GM21526 (cell line): ENCODE data around the gene ZNF10.
A peak's percentile ranks its signal among the peaks of the same experiment; 100 is the strongest.

Experiments
- ATAC-seq: cut with Tn5 transposase; IDR thresholded peaks from one replicate; pipeline ENCODE4 v1.9.1; 2021; ENCODE audit warnings: moderate library complexity; ENCODE audit not compliant: unreplicated experiment, low FRiP score

ZNF10 gene

GRCh38 chr12:133130038-133130807, at the start of gene ZNF10, which contains the start of gene ZNF891:
TSS of gene ZNF10 (plus strand) at chr12:133130627. CDS start at chr12:133144493, 13,866 bp downstream.
TSS of gene ZNF891 (minus strand) at chr12:133130274. CDS start at chr12:133121918, 8,356 bp downstream.
- peak; percentile 94 for ATAC-seq

- no peak for ATAC-seq
Measured at GRCh38 chr12:133081159-133081780, 49.2 kb upstream of the ZNF10 start.

DNA sequence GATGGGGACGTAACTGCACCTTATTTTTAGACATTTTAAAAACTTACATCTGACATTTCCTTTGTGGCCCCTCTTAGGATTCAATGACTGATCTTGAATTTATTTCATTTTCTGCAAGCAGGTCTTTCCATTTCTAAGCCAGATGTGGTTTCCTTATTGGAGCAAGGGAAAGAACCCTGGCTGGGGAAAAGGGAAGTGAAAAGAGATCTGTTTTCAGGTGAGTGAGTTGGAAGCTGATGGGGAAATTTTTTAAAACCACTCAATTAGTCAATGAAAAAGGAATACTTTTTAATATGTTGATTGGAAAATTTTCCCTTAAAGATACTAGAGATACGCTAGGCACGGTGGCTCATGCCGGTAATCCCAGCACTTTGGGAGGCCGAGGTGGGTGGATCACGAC, 47.1 kb upstream of the ZNF10 start:
- no peak for ATAC-seq

GRCh38 chr12:133105620-133106019, 24.8 kb upstream of the ZNF10 start:
- no peak for ATAC-seq

DNA sequence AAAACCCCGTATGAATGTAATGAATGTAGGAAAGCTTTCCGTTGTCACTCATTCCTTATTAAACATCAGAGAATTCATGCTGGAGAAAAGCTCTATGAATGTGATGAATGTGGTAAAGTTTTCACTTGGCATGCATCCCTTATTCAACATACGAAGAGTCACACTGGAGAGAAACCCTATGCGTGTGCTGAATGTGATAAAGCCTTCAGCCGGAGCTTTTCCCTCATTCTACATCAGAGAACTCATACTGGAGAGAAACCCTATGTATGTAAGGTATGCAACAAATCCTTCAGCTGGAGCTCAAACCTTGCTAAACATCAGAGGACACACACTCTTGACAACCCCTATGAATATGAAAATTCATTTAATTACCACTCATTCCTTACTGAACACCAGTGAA, 24.2 kb upstream of the ZNF10 start:
- no peak for ATAC-seq

DNA sequence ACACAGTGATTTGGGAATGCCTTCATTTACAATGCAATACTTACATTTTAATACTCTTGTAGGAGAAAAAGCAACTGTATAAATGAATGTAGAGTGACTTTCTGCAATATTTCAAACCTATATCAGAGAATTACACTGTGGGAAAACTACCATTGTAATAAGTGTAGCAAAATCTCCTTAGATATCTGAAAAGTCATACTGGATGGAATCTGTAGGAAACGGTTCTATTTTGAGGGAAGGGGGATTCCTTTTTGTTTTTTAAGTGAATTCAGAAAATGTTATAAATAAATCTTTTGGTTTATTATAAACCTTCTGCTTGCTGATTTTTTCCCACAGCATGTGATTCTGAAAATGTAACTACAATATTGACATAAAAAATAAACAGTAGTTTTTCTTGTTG, 23.3 kb upstream of the ZNF10 start:
- no peak for ATAC-seq

GRCh38 chr12:133108150-133108549, 22.3 kb upstream of the ZNF10 start:
- no peak for ATAC-seq

DNA sequence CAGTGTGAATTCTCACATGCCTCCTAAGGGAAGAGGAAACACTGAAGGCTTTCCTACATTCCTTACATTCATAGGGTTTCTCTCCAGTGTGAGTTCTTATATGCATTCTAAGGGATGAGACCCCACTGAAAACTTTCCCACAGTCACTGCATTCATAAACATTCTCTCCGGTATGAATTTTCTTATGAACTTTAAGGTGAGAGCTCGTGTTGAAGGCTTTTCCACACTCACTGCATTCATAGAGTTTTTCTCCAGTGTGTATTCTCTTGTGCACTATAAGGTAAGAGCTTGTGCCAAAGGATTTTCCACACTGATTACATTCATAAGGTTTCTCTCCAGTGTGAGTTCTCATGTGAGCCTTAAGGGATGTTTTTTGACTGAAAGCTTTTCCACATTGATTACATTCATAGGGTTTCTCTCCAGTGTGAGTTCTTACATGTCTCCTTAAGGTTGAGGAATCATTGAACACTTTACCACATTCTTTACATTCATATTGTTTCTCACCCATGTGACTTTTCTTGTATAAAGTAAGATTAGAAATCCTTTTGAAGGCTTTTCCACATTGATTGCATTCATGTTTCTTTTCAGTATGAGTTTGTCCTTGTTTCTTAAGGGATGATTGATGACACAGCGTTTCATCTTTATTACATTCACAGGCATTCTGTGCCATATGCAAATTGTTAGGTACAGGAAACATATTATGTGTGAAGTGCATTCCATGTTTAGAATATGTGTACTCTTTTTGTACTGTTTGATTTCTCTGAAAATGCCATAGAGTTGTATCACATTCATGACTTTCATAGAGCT, 9.8 kb upstream of the ZNF10 start:
- ATAC-seq, result no peak

DNA sequence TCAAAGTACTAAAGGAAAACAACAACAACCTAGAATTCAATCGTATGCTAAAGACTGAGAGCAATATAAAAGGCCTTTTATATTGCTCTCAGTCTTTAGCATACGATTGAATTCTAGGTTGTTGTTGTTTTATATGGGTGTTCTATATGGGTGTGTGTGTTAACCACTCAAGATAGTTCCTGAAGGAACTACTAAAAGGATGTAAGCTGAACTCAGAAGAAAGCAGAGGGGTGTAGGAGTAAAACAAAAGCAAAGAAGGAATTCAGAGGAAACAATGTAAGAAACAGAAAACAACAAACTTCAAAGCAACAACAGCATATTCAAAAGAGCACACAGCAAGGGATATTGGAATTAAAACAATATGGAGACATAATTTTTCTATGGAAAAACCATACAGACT, 5.8 kb upstream of the ZNF10 start:
- ATAC-seq, result no peak

GRCh38 chr12:133129368-133130037, 924 bp upstream of the ZNF10 start:
- no peak for ATAC-seq

- peak; percentile 3 for ATAC-seq
Measured at GRCh38 chr12:133130808-133131128, 341 bp downstream of the ZNF10 start.

DNA sequence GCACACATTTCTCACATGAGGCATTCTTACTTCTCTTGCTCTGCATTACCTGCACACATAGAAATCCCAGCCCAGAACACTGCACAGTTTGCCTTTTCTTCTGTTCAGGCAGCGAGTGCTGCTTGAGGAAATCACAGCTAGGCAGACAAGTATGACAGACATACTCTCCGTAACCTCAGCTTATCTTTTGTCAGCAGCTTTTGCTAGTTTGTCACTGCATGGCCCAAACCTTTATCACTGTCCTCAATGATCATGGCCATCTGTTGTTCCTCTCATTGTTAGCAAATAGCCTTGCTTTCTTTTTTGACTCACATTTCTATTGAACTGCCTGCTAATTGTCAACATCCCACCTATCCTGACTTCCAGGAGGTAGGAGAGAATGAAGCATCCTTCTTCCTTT, 5.3 kb downstream of the ZNF10 start:
- ATAC-seq, result no peak

- ATAC-seq, result no peak
Measured at GRCh38 chr12:133145981-133146380, 15.6 kb downstream of the ZNF10 start.

DNA sequence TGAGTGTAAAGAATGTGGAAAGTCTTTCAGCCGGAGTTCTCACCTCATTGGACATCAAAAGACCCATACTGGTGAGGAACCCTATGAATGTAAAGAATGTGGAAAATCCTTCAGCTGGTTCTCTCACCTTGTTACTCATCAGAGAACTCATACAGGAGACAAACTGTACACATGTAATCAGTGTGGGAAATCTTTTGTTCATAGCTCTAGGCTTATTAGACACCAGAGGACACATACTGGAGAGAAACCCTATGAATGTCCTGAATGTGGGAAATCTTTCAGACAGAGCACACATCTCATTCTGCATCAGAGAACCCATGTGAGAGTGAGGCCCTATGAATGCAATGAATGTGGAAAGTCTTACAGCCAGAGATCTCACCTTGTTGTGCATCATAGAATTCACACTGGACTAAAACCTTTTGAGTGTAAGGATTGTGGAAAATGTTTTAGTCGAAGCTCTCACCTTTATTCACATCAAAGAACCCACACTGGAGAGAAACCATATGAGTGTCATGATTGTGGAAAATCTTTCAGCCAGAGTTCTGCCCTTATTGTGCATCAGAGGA, 25.8 kb downstream of the ZNF10 start:
- ATAC-seq, result no peak

DNA sequence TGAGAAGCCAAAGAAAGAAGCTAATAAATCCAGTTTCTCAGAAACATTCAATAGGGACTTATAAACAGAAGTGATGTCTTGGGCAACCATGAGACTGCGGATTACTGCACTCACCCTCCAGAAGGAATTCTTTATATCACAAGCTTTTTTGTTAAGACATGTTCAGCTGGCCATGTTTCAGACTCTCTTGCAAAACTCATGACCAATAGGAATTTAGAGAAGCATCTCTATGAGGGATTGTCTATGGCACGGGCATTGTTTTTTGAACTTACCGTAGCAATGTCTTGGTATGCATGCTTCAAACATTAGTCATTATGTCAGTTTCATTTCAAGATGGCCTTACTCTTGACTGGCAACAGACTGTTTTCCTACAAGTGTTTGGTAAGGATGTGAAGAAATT, 35.3 kb downstream of the ZNF10 start:
- no peak for ATAC-seq

DNA sequence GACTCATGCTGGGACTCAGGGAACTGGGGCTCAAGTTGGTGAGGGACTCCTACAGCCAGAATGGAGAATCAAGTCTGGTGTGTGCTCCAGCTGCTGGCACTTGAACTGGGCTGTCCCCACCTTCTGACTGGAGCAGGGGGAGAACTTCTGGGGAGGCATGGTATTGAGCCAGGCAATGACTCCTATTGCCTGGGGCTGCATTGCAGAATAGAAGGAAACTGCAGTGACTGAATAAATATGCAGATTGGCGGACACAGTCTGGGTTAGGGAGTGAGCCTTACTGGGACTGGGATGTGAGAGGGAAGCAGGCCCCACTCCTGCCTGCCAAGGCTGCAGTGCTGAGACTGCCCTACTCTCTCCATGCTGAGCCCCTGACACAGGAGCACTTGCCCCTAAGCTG, 42.1 kb downstream of the ZNF10 start:
- ATAC-seq, result no peak

DNA sequence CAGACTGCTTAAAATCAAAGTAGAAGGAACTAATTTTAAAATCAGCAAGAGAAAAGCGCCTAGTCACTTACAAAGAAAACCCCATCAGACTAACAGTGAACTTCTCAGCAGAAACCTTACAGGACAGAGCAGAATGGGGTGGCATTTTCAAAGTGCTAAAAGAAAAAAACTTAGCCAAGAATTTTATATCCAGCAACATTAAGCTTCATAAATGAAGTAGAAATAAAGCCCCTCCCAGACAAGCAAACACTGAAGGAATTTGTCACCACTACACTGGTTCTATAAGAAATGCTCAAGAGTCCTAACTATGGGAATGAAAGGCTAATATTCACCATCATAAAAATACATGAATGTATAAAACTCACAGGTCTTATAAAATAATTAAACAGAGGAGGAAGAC, 44.5 kb downstream of the ZNF10 start:
- no peak for ATAC-seq

GRCh38 chr12:133180669-133181068, 50.2 kb downstream of the ZNF10 start:
- no peak for ATAC-seq

- ATAC-seq, result peak; percentile 95
Measured at GRCh38 chr12:133181238-133181959, 51.0 kb downstream of the ZNF10 start, which contains the start of gene ZNF268. TSS of gene ZNF268 (plus strand) at chr12:133181495. CDS start at chr12:133181998, 503 bp downstream.

DNA sequence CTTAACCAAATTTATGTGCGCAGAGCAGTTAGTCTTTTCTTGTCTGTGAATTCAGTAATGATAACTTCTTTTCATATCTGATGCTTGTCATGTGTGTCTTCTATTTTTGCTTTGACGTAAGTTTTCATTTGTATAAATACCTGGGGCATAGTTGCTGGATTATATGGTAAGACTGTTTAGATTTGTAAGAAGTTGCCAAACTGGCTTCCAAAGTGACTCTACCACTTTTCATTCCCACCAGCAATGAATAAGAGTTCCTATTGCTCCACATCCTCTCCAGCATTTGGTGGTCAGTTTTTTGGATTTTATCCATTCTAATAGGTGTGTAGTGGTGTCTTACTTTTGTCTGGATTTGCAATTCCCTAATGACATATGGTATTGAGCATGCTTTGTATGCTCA, 59.7 kb downstream of the ZNF10 start:
- no peak for ATAC-seq
